ENCODE data around the gene RFX4.

GRCh38 chr12:106743270-106743988, 160.6 kb downstream of the RFX4 start:
- TF ChIP-seq POLR2A (IDR thresholded peaks at IDR 0.05) = no peak
- TF ChIP-seq CTCF (IDR thresholded peaks at IDR 0.05) = no peak
